Measurements from ENCODE around the gene CHP2. TPM values are rescaled to one million over a fixed set of nuclear protein-coding genes. Genes with fewer than 3 reads are reported as not detected.

The CHP2 gene
- polyA plus RNA-seq, 1 of the 3 experiments (the other 2 are of a cell fraction) = not detected

DNA sequence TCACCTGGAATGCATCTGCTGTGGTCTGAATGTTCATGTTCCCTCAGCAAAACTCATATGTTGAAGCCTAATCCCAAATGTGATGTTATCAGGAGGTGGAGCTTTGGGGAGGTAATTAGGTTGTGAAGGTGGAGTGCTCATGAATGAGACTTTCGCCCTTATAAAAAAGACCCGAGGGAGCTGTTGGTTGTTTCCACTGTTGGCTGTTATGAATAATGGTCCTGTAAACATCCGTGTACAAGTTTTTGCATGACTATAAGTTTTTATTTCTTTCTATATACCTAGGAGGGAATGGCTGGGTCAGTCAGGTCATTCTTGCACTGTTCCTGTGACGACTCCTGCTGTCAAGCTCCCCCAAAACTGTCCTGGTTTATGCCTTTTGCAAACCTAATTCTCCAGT, 9.6 kb upstream of the CHP2 start:
- no peaks in the 10 kb centered on the region for H3K9me3 ChIP-seq
- POLR2A ChIA-PET = no interaction called here
- no peaks in the 10 kb centered on the region for H3K9me2 ChIP-seq
- no peak overlapping the region for H3K27ac ChIP-seq (ENCODE audit: low read depth in 2 of 2, low read length in 1 of 2)
- no peaks in the 10 kb centered on the region for H3K79me2 ChIP-seq (ENCODE audit: insufficient read depth)
- H4K20me1 ChIP-seq (ENCODE audit: insufficient read depth) = no peaks in the 10 kb centered on the region
- peaks cover 13% of the 10 kb centered on the region; the same call in 1 of the 2 replicates for H3K27me3 ChIP-seq (ENCODE audit: insufficient read depth)
- no peaks in the 10 kb centered on the region for H3F3A ChIP-seq (replicated peaks; ENCODE audit: insufficient read depth)
- no peak overlapping the region for H3K4me2 ChIP-seq
- no peak overlapping the region for H3K4me3 ChIP-seq (ENCODE audit: low read depth in 2 of 2, low read length in 1 of 2)
- no peak for DNase-seq
- CTCF ChIA-PET = interaction anchor here (1.2 to 2.5 kb wide), 2 partner anchors 11 to 18 kb away, joined by 3 to 7 read pairs; no protein-coding TSS in a partner anchor
- WGBS (ENCODE audit: low lambda C conversion rate) = 29% methylated on average over 4 of the region's 4 CpGs
- H2AFZ ChIP-seq (ENCODE audit: low read depth) = no peak overlapping the region
- H3K9ac ChIP-seq = no peak overlapping the region
- TF ChIP-seq, protein P1, sequence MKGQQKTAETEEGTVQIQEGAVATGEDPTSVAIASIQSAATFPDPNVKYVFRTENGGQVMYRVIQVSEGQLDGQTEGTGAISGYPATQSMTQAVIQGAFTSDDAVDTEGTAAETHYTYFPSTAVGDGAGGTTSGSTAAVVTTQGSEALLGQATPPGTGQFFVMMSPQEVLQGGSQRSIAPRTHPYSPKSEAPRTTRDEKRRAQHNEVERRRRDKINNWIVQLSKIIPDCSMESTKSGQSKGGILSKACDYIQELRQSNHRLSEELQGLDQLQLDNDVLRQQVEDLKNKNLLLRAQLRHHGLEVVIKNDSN (IDR thresholded peaks at IDR 0.05; ENCODE audit: borderline replicate concordance, low read depth) = no peak
- TF ChIP-seq, protein P2, sequence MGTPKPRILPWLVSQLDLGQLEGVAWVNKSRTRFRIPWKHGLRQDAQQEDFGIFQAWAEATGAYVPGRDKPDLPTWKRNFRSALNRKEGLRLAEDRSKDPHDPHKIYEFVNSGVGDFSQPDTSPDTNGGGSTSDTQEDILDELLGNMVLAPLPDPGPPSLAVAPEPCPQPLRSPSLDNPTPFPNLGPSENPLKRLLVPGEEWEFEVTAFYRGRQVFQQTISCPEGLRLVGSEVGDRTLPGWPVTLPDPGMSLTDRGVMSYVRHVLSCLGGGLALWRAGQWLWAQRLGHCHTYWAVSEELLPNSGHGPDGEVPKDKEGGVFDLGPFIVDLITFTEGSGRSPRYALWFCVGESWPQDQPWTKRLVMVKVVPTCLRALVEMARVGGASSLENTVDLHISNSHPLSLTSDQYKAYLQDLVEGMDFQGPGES (IDR thresholded peaks at IDR 0.05; ENCODE audit: low read depth, low read length) = no peak
- TF ChIP-seq, protein P3, sequence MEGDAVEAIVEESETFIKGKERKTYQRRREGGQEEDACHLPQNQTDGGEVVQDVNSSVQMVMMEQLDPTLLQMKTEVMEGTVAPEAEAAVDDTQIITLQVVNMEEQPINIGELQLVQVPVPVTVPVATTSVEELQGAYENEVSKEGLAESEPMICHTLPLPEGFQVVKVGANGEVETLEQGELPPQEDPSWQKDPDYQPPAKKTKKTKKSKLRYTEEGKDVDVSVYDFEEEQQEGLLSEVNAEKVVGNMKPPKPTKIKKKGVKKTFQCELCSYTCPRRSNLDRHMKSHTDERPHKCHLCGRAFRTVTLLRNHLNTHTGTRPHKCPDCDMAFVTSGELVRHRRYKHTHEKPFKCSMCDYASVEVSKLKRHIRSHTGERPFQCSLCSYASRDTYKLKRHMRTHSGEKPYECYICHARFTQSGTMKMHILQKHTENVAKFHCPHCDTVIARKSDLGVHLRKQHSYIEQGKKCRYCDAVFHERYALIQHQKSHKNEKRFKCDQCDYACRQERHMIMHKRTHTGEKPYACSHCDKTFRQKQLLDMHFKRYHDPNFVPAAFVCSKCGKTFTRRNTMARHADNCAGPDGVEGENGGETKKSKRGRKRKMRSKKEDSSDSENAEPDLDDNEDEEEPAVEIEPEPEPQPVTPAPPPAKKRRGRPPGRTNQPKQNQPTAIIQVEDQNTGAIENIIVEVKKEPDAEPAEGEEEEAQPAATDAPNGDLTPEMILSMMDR (IDR thresholded peaks at IDR 0.05) = no peak
- no peak for TF ChIP-seq CHD2 (IDR thresholded peaks at IDR 0.05; ENCODE audit: low read length, partially characterized antibody)
- TF ChIP-seq JUND (IDR thresholded peaks at IDR 0.05) = no peak
- TF ChIP-seq FOXM1 (IDR thresholded peaks at IDR 0.05; ENCODE audit: low read depth) = no peak
- TF ChIP-seq FOSL2 (IDR thresholded peaks at IDR 0.05; ENCODE audit: borderline replicate concordance, low read depth) = no peak
- TF ChIP-seq, protein P4, sequence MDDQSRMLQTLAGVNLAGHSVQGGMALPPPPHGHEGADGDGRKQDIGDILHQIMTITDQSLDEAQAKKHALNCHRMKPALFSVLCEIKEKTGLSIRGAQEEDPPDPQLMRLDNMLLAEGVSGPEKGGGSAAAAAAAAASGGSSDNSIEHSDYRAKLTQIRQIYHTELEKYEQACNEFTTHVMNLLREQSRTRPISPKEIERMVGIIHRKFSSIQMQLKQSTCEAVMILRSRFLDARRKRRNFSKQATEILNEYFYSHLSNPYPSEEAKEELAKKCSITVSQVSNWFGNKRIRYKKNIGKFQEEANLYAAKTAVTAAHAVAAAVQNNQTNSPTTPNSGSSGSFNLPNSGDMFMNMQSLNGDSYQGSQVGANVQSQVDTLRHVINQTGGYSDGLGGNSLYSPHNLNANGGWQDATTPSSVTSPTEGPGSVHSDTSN (IDR thresholded peaks at IDR 0.05) = no peak
- no peak for TF ChIP-seq FOXJ3 (CRISPR knock-in tag; IDR thresholded peaks at IDR 0.05)
- no peak for TF ChIP-seq GATA2 (CRISPR knock-in tag; IDR thresholded peaks at IDR 0.05)
- no peak for TF ChIP-seq TAF1 (IDR thresholded peaks at IDR 0.05; ENCODE audit: borderline replicate concordance, low read depth, low read length)
- TF ChIP-seq, protein P5, sequence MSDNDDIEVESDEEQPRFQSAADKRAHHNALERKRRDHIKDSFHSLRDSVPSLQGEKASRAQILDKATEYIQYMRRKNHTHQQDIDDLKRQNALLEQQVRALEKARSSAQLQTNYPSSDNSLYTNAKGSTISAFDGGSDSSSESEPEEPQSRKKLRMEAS (IDR thresholded peaks at IDR 0.05; ENCODE audit: low read depth) = no peak
- TF ChIP-seq SIN3A (IDR thresholded peaks at IDR 0.05; ENCODE audit: borderline replicate concordance, low read depth, low read length) = no peak
- no peaks in the 10 kb centered on the region for H3K36me3 ChIP-seq (replicated peaks in 1 of 2; ENCODE audit: control insufficient read depth in 1 of 2, insufficient read depth in 2 of 2, low read length in 1 of 2)
- no peaks in the 10 kb centered on the region for H3K4me1 ChIP-seq (ENCODE audit: control insufficient read depth in 1 of 2, insufficient read depth in 2 of 2, low read depth in 1 of 2, low read length in 1 of 2)
